Osteoblast (primary cell): ENCODE results near the gene KRT17. TPM values are rescaled to one million over a fixed set of nuclear protein-coding genes. Genes with fewer than 3 reads are reported as not detected.

Experiments
- DNase-seq: peaks from one replicate; pipeline ENCODE4 v3.0.0; 2011; ENCODE audit warnings: low spot score, mixed read lengths; ENCODE audit not compliant: insufficient read length; ENCODE audit errors: missing footprints
- H2AFZ ChIP-seq: 2 replicates; pipeline ENCODE4 v1.6.0; 2011; ENCODE audit warnings: mild to moderate bottlenecking, low read length
- H3K27ac ChIP-seq: 2 replicates; pipeline ENCODE4 v1.5.1; 2011; ENCODE audit warnings: mild to moderate bottlenecking, low read depth, low read length, moderate library complexity
- H3K27me3 ChIP-seq: 2 replicates; pipeline ENCODE4 v1.6.0; 2012; ENCODE audit warnings: mild to moderate bottlenecking, control low read depth, inconsistent platforms, low read length, moderate library complexity; ENCODE audit not compliant: insufficient read depth
- H3K36me3 ChIP-seq: 2 replicates; pipeline ENCODE4 v1.5.1; 2011; ENCODE audit warnings: mild to moderate bottlenecking, low read length, control low read depth, moderate library complexity; ENCODE audit not compliant: insufficient read depth
- H3K4me1 ChIP-seq: 2 replicates; pipeline ENCODE4 v1.5.1; 2011; ENCODE audit warnings: mild to moderate bottlenecking, low read length, control low read depth, moderate library complexity; ENCODE audit not compliant: insufficient read depth
- H3K4me2 ChIP-seq: 2 replicates; pipeline ENCODE4 v1.6.0; 2011; ENCODE audit warnings: mild to moderate bottlenecking, low read length; ENCODE audit not compliant: insufficient read depth
- H3K4me3 ChIP-seq: fragments of 200-600 bp; sonication (generic); 3 replicates; pipeline ENCODE4 v1.5.1; 2012; ENCODE audit warnings: mild to moderate bottlenecking, low read length, inconsistent platforms; ENCODE audit not compliant: insufficient read depth
- H3K79me2 ChIP-seq: 2 replicates; pipeline ENCODE4 v1.6.0; 2012; ENCODE audit warnings: mild to moderate bottlenecking, low read length, control low read depth, inconsistent platforms; ENCODE audit not compliant: insufficient read depth
- H3K9me3 ChIP-seq: 2 replicates; pipeline ENCODE4 v1.5.1; 2011; ENCODE audit warnings: low read depth, low read length, control low read depth
- H4K20me1 ChIP-seq: 2 replicates; pipeline ENCODE4 v1.6.0; 2012; ENCODE audit warnings: mild to moderate bottlenecking, low read length, control low read depth; ENCODE audit not compliant: insufficient read depth
- CTCF ChIP-seq: IDR thresholded peaks from 2 replicates; pipeline ENCODE4 v1.5.1; 2011; ENCODE audit warnings: mild to moderate bottlenecking, low read depth, low read length, moderate library complexity; ENCODE audit errors: extremely low read depth
- total RNA-seq: library from RNA; depleted of rRNA; stranded (reverse); fragments of >200 nt; gene quantifications from 2 replicates; pipeline ENCODE4 v1.2.3, GENCODE V29; 2012

Gene KRT17
- total RNA-seq, 1 donor, result 4.3 TPM

GRCh38 chr17:41593306-41593981, 30.9 kb downstream of the KRT17 start:
- Histone ChIP-seq H3K79me2 (no peaks in the 10 kb centered on the region), H3K36me3 (no peaks in the 10 kb centered on the region), H4K20me1 (no peaks in the 10 kb centered on the region), H3K9me3 (no peaks in the 10 kb centered on the region), H3K27me3 (peaks cover 28% of the 10 kb centered on the region), H3K4me3 (no peak overlapping the region), H3K4me2 (no peak overlapping the region), H3K4me1 (no peaks in the 10 kb centered on the region), H2AFZ (no peak overlapping the region), H3K27ac (no peak overlapping the region)
- TF ChIP-seq CTCF, result no peak
- DNase-seq, result no peak

- Histone ChIP-seq H3K4me2 (no peak overlapping the region), H2AFZ (no peak overlapping the region), H3K27me3 (peaks cover 28% of the 10 kb centered on the region), H3K4me1 (peaks cover 3% of the 10 kb centered on the region), H3K36me3 (no peaks in the 10 kb centered on the region), H3K9me3 (no peaks in the 10 kb centered on the region), H3K4me3 (no peak overlapping the region), H4K20me1 (no peaks in the 10 kb centered on the region), H3K27ac (no peak overlapping the region), H3K79me2 (no peaks in the 10 kb centered on the region)
- TF ChIP-seq CTCF, result no peak
- no peak for DNase-seq
These were observed 31.6 kb downstream of the KRT17 start for GRCh38 chr17:41592601-41593305.

- H3K4me3 ChIP-seq, result no peak overlapping the region
- no peaks in the 10 kb centered on the region for H3K36me3 ChIP-seq
- H3K4me1 ChIP-seq, result peaks cover 3% of the 10 kb centered on the region
- no peaks in the 10 kb centered on the region for H3K9me3 ChIP-seq
- no peak for TF ChIP-seq CTCF
- H4K20me1 ChIP-seq, result no peaks in the 10 kb centered on the region
- H3K27ac ChIP-seq, result no peak overlapping the region
- no peak overlapping the region for H2AFZ ChIP-seq
- H3K4me2 ChIP-seq, result no peak overlapping the region
- no peak for DNase-seq
- no peaks in the 10 kb centered on the region for H3K79me2 ChIP-seq
- H3K27me3 ChIP-seq, result peaks cover 22% of the 10 kb centered on the region
These were observed 35.1 kb downstream of the KRT17 start for GRCh38 chr17:41589301-41589700.

- peaks cover 3% of the 10 kb centered on the region for H3K4me1 ChIP-seq
- no peaks in the 10 kb centered on the region for H3K79me2 ChIP-seq
- no peak overlapping the region for H3K4me2 ChIP-seq
- H3K4me3 ChIP-seq, result no peak overlapping the region
- no peak overlapping the region for H2AFZ ChIP-seq
- H3K36me3 ChIP-seq, result no peaks in the 10 kb centered on the region
- peaks cover 16% of the 10 kb centered on the region for H3K27me3 ChIP-seq
- H3K9me3 ChIP-seq, result no peaks in the 10 kb centered on the region
- no peaks in the 10 kb centered on the region for H4K20me1 ChIP-seq
- no peak for TF ChIP-seq CTCF
- DNase-seq, result no peak
- H3K27ac ChIP-seq, result no peak overlapping the region
These were observed 36.1 kb downstream of the KRT17 start for GRCh38 chr17:41588126-41588810.
